ENCODE measurements around the gene ACACB. TPM values are rescaled to one million over a fixed set of nuclear protein-coding genes. Genes with fewer than 3 reads are reported as not detected.

ACACB gene
- polyA plus RNA-seq, 1 donor from 2014 or later = 0.22 TPM

- no peaks in the 10 kb centered on the region for H3K9me3 ChIP-seq (ENCODE audit: low read length)
- no peaks in the 10 kb centered on the region for H3K9me2 ChIP-seq (ENCODE audit: insufficient read depth, low read length)
- H3K27ac ChIP-seq (ENCODE audit: low read length) = no peak overlapping the region
- H3F3A ChIP-seq (ENCODE audit: insufficient read depth, low read length, poor library complexity, severe bottlenecking) = no peaks in the 10 kb centered on the region
- no peaks in the 10 kb centered on the region for H4K20me1 ChIP-seq (ENCODE audit: insufficient read depth)
- H3K36me3 ChIP-seq (ENCODE audit: insufficient read depth, low read length) = no peaks in the 10 kb centered on the region
- H3K27me3 ChIP-seq (ENCODE audit: insufficient read depth, low read depth, low read length) = no peaks in the 10 kb centered on the region
- TF ChIP-seq, protein P1, sequence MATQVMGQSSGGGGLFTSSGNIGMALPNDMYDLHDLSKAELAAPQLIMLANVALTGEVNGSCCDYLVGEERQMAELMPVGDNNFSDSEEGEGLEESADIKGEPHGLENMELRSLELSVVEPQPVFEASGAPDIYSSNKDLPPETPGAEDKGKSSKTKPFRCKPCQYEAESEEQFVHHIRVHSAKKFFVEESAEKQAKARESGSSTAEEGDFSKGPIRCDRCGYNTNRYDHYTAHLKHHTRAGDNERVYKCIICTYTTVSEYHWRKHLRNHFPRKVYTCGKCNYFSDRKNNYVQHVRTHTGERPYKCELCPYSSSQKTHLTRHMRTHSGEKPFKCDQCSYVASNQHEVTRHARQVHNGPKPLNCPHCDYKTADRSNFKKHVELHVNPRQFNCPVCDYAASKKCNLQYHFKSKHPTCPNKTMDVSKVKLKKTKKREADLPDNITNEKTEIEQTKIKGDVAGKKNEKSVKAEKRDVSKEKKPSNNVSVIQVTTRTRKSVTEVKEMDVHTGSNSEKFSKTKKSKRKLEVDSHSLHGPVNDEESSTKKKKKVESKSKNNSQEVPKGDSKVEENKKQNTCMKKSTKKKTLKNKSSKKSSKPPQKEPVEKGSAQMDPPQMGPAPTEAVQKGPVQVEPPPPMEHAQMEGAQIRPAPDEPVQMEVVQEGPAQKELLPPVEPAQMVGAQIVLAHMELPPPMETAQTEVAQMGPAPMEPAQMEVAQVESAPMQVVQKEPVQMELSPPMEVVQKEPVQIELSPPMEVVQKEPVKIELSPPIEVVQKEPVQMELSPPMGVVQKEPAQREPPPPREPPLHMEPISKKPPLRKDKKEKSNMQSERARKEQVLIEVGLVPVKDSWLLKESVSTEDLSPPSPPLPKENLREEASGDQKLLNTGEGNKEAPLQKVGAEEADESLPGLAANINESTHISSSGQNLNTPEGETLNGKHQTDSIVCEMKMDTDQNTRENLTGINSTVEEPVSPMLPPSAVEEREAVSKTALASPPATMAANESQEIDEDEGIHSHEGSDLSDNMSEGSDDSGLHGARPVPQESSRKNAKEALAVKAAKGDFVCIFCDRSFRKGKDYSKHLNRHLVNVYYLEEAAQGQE (IDR thresholded peaks at IDR 0.05; ENCODE audit: borderline replicate concordance) = no peak
- no peak for TF ChIP-seq SMC3 (conservative IDR thresholded peaks at IDR 0.05; ENCODE audit: poor library complexity)
- no peak for TF ChIP-seq EP300 (conservative IDR thresholded peaks at IDR 0.05; ENCODE audit: poor library complexity, severe bottlenecking)
- no peak for TF ChIP-seq MXI1 (conservative IDR thresholded peaks at IDR 0.05; ENCODE audit: poor library complexity, severe bottlenecking)
- TF ChIP-seq EZH2 (IDR thresholded peaks at IDR 0.05; ENCODE audit: borderline replicate concordance, insufficient read depth, low read length, poor library complexity, severe bottlenecking) = no peak
- H2AFZ ChIP-seq (ENCODE audit: low read depth, low read length) = no peak overlapping the region
- H3K9ac ChIP-seq (ENCODE audit: low read length) = no peak overlapping the region
- no peak overlapping the region for H3K4me2 ChIP-seq (ENCODE audit: low read length)
- H3K4me3 ChIP-seq (ENCODE audit: low read length) = no peak overlapping the region
- H3K79me2 ChIP-seq (replicated peaks; ENCODE audit: insufficient read depth, low read length) = no peaks in the 10 kb centered on the region
Observed at GRCh38 chr12:109264943-109265650, 148.7 kb downstream of the ACACB start.

- Histone ChIP-seq H3K4me3 (ENCODE audit: low read length) (no peak overlapping the region), H2AFZ (ENCODE audit: low read depth, low read length) (no peak overlapping the region), H4K20me1 (ENCODE audit: insufficient read depth) (no peaks in the 10 kb centered on the region), H3K9me3 (ENCODE audit: low read length) (no peaks in the 10 kb centered on the region), H3K9ac (ENCODE audit: low read length) (no peak overlapping the region), H3K4me2 (ENCODE audit: low read length) (no peak overlapping the region), H3K27me3 (ENCODE audit: insufficient read depth, low read depth, low read length) (no peaks in the 10 kb centered on the region), H3K9me2 (ENCODE audit: insufficient read depth, low read length) (no peaks in the 10 kb centered on the region), H3F3A (ENCODE audit: insufficient read depth, low read length, poor library complexity, severe bottlenecking) (no peaks in the 10 kb centered on the region), H3K27ac (ENCODE audit: low read length) (no peak overlapping the region), H3K36me3 (ENCODE audit: insufficient read depth, low read length) (no peaks in the 10 kb centered on the region), H3K79me2 (replicated peaks; ENCODE audit: insufficient read depth, low read length) (no peaks in the 10 kb centered on the region)
- no peak for TF ChIP-seq TAF1 (IDR thresholded peaks at IDR 0.05; ENCODE audit: low read depth)
- TF ChIP-seq, protein P1 (IDR thresholded peaks at IDR 0.05; ENCODE audit: borderline replicate concordance) = no peak
- TF ChIP-seq EP300 (conservative IDR thresholded peaks at IDR 0.05; ENCODE audit: poor library complexity, severe bottlenecking) = no peak
- TF ChIP-seq MXI1 (conservative IDR thresholded peaks at IDR 0.05; ENCODE audit: poor library complexity, severe bottlenecking) = no peak
- TF ChIP-seq RAD21 (conservative IDR thresholded peaks at IDR 0.05) = no peak
- TF ChIP-seq SMC3 (conservative IDR thresholded peaks at IDR 0.05; ENCODE audit: poor library complexity) = no peak
- TF ChIP-seq POLR2AphosphoS5 (IDR thresholded peaks at IDR 0.05) = no peak
Observed at GRCh38 chr12:109266106-109266879, 149.9 kb downstream of the ACACB start.

All from neural cell (in vitro differentiated cells).